Parathyroid adenoma (tissue), 2 donors: ENCODE results near the gene FIGN.

Experiments used
- H2AFZ ChIP-seq: fragments of 300-600 bp; sonication (generic); one replicate; pipeline ENCODE4 v1.7.0; 2017; ENCODE audit warnings: antibody characterized with exemption, mild to moderate bottlenecking
- H3K27ac ChIP-seq: fragments of 300-600 bp; sonication (generic); one replicate; pipeline ENCODE4 v1.7.0; 2017
- H3K27me3 ChIP-seq: fragments of 300-600 bp; sonication (generic); one replicate; pipeline ENCODE4 v1.7.0; 2017; ENCODE audit warnings: low read length; ENCODE audit not compliant: control insufficient read depth, insufficient read depth
- H3K36me3 ChIP-seq: fragments of 300-600 bp; sonication (generic); one replicate; pipeline ENCODE4 v1.7.0; 2017; ENCODE audit warnings: low read length; ENCODE audit not compliant: control insufficient read depth, insufficient read depth
- H3K4me1 ChIP-seq: fragments of 300-600 bp; sonication (generic); one replicate; pipeline ENCODE4 v1.7.0; 2017; ENCODE audit warnings: control low read depth
- H3K4me2 ChIP-seq: fragments of 300-600 bp; sonication (generic); one replicate; pipeline ENCODE4 v1.7.0; 2017; ENCODE audit warnings: low read length
- H3K4me3 ChIP-seq: fragments of 300-600 bp; sonication (generic); one replicate; pipeline ENCODE4 v1.7.0; 2017; ENCODE audit warnings: low read depth, low read length
- H3K79me2 ChIP-seq: fragments of 300-600 bp; sonication (generic); one replicate; pipeline ENCODE4 v1.7.0; 2017; ENCODE audit warnings: control low read depth
- H3K9ac ChIP-seq: fragments of 300-600 bp; sonication (generic); one replicate; pipeline ENCODE4 v1.7.0; 2017; ENCODE audit warnings: mild to moderate bottlenecking
- H3K9me3 ChIP-seq: fragments of 300-600 bp; sonication (generic); one replicate; pipeline ENCODE4 v1.7.0; 2017; ENCODE audit warnings: low read length; ENCODE audit not compliant: control insufficient read depth
- TF ChIP-seq, protein P1 (sequence below): fragments of 300-600 bp; sonication (generic); IDR thresholded peaks from one replicate; pipeline ENCODE4 v1.7.0; 2017; ENCODE audit warnings: antibody characterized with exemption, mild to moderate bottlenecking
- donor health status: primary hyperparathyroidism.

The FIGN gene

DNA sequence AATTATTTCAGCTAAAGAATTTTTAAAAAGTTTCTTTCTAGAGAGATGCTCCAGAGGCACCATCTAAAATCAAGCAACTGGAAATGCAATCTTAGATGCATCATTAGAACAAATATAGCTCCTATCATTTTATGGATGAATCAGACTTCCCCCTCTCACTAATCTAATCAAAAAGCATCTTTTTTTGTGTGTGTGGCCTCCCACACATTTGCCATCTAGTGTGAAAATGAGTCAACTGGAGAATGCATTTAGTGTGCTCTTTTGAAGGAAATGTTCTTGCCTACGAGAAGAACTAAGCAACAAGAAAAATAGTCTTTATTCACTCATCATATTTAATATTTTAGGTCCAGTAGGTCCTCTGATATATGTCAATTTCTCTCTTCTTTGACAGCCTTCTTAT, 39.5 kb upstream of the FIGN start:
- TF ChIP-seq, protein P1, sequence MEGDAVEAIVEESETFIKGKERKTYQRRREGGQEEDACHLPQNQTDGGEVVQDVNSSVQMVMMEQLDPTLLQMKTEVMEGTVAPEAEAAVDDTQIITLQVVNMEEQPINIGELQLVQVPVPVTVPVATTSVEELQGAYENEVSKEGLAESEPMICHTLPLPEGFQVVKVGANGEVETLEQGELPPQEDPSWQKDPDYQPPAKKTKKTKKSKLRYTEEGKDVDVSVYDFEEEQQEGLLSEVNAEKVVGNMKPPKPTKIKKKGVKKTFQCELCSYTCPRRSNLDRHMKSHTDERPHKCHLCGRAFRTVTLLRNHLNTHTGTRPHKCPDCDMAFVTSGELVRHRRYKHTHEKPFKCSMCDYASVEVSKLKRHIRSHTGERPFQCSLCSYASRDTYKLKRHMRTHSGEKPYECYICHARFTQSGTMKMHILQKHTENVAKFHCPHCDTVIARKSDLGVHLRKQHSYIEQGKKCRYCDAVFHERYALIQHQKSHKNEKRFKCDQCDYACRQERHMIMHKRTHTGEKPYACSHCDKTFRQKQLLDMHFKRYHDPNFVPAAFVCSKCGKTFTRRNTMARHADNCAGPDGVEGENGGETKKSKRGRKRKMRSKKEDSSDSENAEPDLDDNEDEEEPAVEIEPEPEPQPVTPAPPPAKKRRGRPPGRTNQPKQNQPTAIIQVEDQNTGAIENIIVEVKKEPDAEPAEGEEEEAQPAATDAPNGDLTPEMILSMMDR: no peak
- no peak overlapping the region for H3K27ac ChIP-seq

DNA sequence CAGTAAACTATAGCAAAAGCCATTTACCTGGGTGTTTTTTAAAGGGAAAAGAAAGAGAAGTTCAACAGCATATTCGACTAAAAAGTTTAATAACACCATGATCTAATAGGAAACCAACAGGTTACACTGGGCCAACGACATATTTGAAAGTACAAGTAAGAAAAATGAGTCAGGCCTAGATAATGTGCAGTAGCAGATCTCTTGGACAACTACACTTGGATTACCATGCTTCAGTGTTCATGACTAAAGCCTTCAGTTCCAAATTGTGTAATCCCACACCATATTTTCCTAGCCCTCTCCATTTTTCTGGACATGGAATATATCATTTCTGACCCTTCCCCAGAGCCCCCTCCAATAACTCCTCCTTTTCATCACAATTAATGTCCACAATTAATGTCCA, 39.1 kb upstream of the FIGN start:
- TF ChIP-seq, protein P1: no peak
- H2AFZ ChIP-seq: no peak overlapping the region
- H3K9me3 ChIP-seq: no peaks in the 10 kb centered on the region
- no peak overlapping the region for H3K9ac ChIP-seq
- H3K4me1 ChIP-seq: no peaks in the 10 kb centered on the region
- no peaks in the 10 kb centered on the region for H3K79me2 ChIP-seq
- no peaks in the 10 kb centered on the region for H3K36me3 ChIP-seq
- H3K27me3 ChIP-seq: no peaks in the 10 kb centered on the region
- H3K4me2 ChIP-seq: no peak overlapping the region
- H3K4me3 ChIP-seq: no peak overlapping the region
- no peak overlapping the region for H3K27ac ChIP-seq

More for the DNA sequence above, 39.5 kb upstream of the FIGN start:
- H2AFZ ChIP-seq: no peak overlapping the region
- H3K4me2 ChIP-seq: no peak overlapping the region
- H3K36me3 ChIP-seq: no peaks in the 10 kb centered on the region
- no peak overlapping the region for H3K9ac ChIP-seq
- H3K4me3 ChIP-seq: no peak overlapping the region
- H3K4me1 ChIP-seq: no peaks in the 10 kb centered on the region
- H3K79me2 ChIP-seq: no peaks in the 10 kb centered on the region
- H3K27me3 ChIP-seq: no peaks in the 10 kb centered on the region
- H3K9me3 ChIP-seq: no peaks in the 10 kb centered on the region

DNA sequence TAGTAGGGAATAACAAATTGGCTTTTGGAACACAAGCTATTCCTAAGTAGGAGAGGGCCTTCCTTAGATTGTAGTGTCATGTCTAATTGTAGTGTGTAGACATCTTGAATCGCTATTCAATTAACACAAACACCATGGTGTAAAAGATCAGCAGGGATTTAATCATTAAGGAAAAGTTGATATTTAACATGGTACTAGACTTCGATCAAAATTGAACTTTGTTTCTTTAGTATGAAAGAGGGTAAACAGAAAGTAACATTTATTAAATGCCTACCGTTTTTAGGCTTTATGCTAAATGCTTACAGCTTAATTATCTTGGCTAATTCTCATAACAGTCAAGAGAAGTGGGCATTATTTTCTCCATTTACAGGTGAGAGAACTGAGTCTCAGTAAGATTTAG, 37.5 kb upstream of the FIGN start:
- H3K79me2 ChIP-seq: no peaks in the 10 kb centered on the region
- no peak overlapping the region for H3K27ac ChIP-seq
- TF ChIP-seq, protein P1: no peak
- no peak overlapping the region for H3K4me2 ChIP-seq
- H3K4me3 ChIP-seq: no peak overlapping the region
- no peak overlapping the region for H2AFZ ChIP-seq
- no peaks in the 10 kb centered on the region for H3K4me1 ChIP-seq
- H3K9me3 ChIP-seq: no peaks in the 10 kb centered on the region
- no peaks in the 10 kb centered on the region for H3K36me3 ChIP-seq
- H3K27me3 ChIP-seq: no peaks in the 10 kb centered on the region
- H3K9ac ChIP-seq: no peak overlapping the region

DNA sequence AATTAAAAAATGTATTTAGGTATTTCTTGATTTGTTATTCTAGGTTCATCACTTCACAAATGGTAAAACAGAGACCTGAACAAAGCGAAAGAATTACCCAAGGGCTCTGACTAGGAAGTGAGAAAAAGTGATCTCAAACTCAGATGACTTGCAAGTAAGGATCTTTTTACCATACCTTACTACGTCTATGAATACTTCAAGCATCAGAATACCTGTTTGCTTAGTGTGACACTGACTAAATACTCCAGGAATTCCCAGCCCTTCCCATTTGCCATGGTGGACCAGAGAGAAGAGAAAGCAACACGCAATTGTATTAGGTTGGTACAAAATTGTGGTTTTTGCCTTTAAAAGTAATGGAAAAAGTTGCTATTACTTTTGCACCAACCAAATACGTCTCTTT, 35.8 kb upstream of the FIGN start:
- no peaks in the 10 kb centered on the region for H3K36me3 ChIP-seq
- no peak overlapping the region for H3K4me2 ChIP-seq
- H3K27me3 ChIP-seq: no peaks in the 10 kb centered on the region
- no peak overlapping the region for H3K9ac ChIP-seq
- H2AFZ ChIP-seq: no peak overlapping the region
- H3K9me3 ChIP-seq: no peaks in the 10 kb centered on the region
- no peak overlapping the region for H3K4me3 ChIP-seq
- TF ChIP-seq, protein P1: no peak
- no peaks in the 10 kb centered on the region for H3K79me2 ChIP-seq
- no peaks in the 10 kb centered on the region for H3K4me1 ChIP-seq
- H3K27ac ChIP-seq: no peak overlapping the region

DNA sequence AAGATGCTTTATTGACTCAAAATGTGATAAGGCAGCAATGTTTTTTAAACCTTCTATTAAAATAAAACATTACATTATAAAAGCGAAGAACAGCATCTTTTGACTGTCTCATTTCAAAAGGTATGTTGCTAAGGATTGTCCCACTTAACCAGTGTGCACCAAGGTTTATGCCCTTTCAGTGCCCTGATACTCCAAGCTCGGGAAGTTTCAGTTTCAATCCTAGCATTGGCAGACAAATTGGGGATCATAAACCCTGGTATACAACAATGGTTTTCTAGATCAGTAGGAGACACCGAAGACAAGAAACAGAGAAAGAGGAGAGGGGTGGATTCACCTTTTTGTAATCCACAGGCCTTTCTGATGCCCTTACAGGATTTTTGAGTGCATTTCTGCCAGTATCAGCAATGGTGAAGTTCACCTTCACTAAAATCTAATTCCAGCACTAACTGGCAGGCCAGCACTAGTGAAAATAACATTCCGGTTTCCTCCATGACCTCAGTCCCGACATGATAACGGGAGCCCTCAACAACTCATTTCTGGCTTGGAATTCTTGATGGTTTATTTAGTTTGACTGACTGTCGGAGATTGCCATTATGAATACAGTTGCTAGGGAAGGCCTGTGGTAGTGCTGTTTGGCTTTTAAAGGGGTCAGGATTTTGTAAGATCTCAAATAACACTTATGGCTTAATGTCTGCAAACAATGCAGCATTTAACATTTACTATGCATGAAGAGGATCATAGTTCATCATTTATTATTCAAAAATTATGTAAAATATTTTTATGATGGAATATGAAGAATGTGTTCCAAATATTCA, 33.3 kb upstream of the FIGN start:
- Histone ChIP-seq H3K27me3 (no peaks in the 10 kb centered on the region), H3K79me2 (no peaks in the 10 kb centered on the region), H3K4me3 (no peak overlapping the region), H3K27ac (no peak overlapping the region), H3K36me3 (no peaks in the 10 kb centered on the region), H3K4me1 (no peaks in the 10 kb centered on the region), H3K9me3 (no peaks in the 10 kb centered on the region), H3K4me2 (no peak overlapping the region), H2AFZ (no peak overlapping the region), H3K9ac (no peak overlapping the region)
- TF ChIP-seq, protein P1: no peak
